HG03064 (cell line): ENCODE data around the gene TCF7L2.

Experiments used
- ATAC-seq: cut with Tn5 transposase; IDR thresholded peaks from one replicate; pipeline ENCODE4 v1.9.1; 2021; ENCODE audit warnings: low read depth; ENCODE audit not compliant: unreplicated experiment

Gene TCF7L2

DNA sequence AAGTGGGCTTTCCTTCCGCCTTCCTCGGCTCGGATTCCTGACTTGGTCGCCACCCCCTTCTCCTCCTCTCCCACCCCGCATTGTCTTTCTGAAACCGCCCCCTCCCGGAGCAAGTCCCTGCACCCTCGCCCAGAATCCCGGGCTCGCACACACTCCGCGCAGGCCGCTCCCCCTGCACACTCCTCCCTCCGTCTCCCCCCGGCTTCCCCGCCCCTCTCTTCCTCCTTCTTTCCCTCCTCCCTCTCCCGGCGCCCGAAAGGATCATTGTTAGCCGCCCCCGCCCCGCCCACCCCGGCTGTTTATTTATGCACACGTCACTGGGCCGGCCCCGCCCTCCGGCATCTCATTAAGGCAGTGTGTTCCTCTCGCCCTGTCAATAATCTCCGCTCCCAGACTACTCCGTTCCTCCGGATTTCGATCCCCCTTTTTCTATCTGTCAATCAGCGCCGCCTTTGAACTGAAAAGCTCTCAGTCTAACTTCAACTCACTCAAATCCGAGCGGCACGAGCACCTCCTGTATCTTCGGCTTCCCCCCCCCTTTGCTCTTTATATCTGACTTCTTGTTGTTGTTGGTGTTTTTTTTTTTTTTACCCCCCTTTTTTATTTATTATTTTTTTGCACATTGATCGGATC lies at the start of gene TCF7L2:
TSS of gene TCF7L2 (plus strand) at position 373 of the 633 bp plus-strand sequence. CDS start 510 bp downstream, outside the sequence.
- ATAC-seq: no peak

DNA sequence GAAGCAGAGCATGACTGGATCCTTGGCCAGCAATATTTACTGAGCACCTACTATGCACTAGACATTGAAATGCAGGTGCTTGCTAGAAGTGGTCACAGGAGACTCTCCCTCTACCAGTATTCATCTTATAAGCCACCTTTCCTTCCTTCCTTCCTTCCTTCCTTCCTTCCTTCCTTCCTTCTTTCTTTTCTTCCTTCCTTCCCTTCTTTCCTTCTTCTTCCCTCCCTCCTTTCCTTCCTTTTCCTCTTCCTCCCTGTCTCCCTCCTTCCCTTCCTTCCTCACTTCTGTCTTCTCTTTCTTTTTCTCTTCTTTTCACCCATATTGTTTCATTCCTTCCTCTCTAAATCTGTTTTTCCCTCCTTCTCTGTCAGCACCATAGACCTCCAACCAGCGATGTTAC lies 47.3 kb upstream of the TCF7L2 start:
- no peak for ATAC-seq

DNA sequence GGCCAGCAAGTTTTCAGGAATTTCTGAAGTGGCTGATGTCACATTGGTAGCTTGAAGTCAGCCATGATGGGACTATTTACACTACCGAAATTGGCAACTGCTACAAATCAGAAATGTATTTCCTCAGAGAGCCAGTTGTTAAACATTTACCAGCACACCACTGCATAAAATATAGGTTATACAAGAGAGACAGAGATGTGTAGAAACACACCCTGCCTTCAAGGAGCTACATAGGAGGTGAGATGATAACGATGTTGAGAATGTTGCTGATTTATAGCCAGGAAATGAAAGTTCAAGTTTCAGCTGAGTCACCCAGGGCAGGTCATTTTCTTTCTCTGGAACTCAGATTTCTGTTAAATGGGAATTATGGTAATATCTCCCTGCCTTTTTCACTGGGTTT lies 46.0 kb upstream of the TCF7L2 start:
- ATAC-seq: no peak

DNA sequence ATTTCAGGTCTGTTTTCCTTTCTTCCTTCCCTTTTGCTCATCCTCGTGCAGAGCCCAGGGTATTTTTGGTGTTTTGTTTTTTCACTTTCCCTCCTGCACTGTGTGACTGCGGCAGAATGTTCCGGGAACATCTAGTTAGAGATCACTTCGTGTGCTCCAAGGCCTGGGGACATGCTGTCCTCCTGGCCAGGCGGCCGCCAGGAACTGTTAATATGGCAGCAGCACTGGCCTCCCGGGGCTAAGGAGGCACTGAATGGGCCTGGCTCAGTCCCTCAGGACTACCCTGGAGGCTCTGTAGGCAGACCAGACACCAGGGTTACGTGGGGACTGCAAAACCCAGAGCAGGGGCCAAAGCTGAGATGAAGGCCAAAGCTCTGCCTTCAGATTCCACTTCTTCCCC lies 43.1 kb upstream of the TCF7L2 start:
- ATAC-seq: no peak

DNA sequence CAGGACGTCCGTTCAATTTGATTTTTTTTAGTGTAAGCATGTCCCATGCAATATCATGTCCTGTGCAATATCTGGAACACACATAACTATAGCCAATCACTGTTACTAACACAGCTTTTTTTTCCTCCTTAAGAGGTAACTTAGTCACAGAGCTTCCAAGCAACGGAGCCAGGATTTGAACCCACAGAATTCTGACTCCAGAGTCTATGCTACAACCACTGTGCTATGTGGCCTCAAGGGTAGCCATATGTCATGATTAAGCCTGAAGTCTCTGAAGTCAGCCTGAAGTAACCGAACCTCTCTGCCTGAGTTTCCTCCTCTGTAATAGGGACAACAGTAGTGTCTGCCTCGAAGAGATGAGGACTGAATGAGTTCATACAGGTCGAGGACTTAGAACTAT lies 42.2 kb upstream of the TCF7L2 start:
- ATAC-seq: no peak

DNA sequence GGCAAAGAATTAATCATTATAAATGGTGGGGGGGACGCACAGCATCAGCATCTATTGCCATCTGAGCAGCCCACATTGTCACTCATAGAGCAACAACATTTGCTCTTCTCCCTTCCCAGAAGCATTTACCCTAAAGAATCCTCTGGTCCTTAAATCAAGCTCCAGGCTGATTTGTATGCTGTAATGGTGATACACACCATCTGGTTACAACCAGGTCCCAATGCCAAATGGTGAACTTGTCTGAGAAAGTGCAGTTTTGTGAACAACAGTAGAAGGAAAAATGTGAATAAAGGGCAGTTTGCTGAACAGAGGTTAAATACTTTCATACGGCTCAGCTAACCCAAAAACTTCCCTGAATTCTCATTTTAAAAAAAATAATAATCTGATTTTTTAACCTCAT lies 38.8 kb upstream of the TCF7L2 start:
- ATAC-seq: no peak

DNA sequence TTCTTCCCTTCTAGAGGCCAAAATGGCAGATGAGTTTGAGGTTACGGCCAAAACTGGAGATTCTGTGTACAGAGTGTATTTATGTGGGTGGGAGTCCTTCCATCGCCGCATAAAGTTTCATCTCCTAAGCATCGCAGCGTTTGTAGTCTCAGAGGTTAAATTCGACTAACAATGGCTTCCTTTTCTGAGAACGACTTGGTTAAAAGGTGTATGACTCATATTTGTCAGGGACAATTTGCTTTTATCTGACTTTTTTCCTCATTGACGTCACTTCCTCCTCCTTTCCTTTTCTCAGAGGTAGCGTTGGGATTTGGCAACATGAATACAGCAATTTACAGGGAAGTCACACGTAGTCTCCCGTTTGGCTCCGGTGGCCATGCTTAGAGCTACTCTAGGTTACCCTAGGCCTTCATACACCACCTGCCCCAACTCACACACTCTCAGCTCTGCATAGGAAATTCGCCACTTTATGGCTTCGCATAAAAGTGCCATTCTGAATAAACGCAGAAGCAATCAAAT lies 37.6 kb upstream of the TCF7L2 start:
- ATAC-seq: no peak

DNA sequence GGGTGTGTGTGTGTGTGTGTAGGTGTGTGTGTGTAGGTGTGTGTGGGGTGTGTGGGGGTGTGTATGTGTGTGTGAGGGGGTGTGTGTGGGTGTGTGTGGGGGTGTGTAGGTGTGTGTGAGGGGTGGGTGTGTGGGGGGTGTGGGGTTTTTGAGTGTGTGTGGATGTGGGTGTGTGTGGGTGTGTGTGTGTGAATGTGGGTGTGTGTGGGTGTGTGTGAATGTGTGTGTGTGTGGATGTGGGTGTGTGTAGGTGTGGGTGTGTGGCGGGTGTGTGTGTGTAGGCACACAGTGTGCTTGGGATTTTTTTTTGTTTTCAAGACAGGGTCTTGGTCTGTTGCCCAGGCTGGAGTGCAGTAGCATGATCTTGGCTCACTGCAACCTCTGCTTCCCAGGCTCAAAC lies 36.8 kb upstream of the TCF7L2 start:
- no peak for ATAC-seq

DNA sequence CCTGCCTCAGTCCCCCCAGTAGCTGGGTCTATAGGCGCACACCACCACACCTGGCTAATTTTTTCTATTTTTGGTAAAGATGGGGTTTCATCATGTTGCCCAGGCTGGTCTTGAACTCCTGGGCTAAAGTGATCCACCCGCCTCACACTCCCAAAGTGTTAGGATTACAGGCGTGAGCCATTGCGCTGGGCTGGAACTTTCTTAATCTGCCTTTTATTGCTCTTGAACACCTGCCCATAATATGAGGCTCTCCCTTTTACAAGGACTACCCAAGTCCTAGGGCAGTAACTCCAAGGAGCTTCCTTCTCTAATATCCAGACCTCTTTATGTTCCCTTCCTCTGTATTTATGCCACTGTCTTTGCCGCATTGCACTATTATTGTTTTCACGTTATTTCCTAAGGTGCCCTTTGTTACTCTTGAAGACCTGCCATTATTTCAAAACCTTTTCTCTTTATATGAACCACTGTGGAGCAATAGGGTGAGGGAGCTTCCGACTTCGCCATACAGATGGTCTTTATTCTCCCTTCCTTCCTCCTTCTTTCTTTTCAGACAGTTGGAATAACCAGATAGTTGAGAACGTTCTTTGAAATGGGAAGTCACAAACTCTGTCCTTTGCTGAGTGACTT lies 36.3 kb upstream of the TCF7L2 start:
- no peak for ATAC-seq

DNA sequence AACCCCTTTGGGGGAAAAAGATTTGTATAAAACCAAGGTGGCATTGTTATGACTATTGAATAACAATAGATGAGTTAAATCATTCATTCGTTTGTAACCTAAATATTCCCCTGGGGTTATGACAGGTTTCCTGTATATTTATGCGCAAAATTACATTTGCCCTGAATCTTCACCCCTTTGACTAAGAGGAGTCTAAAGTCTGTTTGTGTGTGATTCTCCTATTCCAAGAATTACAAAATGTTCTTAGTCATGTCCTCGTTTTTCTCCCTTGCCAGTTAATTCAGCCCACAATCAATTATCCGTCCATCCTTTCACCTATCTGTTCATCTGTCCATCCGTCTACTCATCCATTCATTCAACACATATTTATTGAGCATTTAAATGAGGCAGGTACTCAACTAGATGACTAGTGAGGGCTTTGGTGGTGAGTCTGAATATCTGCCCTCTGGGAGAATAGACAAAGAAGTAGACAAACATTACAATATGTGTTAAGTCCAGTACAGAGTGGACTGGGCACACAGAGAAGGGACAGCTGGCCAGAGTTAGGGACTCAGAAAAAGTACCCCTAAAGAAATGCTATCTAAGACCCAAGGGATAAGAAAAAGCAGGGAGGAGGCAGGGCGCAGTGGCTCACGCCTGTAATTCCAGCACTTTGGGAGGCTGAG lies 35.6 kb upstream of the TCF7L2 start:
- ATAC-seq: no peak

DNA sequence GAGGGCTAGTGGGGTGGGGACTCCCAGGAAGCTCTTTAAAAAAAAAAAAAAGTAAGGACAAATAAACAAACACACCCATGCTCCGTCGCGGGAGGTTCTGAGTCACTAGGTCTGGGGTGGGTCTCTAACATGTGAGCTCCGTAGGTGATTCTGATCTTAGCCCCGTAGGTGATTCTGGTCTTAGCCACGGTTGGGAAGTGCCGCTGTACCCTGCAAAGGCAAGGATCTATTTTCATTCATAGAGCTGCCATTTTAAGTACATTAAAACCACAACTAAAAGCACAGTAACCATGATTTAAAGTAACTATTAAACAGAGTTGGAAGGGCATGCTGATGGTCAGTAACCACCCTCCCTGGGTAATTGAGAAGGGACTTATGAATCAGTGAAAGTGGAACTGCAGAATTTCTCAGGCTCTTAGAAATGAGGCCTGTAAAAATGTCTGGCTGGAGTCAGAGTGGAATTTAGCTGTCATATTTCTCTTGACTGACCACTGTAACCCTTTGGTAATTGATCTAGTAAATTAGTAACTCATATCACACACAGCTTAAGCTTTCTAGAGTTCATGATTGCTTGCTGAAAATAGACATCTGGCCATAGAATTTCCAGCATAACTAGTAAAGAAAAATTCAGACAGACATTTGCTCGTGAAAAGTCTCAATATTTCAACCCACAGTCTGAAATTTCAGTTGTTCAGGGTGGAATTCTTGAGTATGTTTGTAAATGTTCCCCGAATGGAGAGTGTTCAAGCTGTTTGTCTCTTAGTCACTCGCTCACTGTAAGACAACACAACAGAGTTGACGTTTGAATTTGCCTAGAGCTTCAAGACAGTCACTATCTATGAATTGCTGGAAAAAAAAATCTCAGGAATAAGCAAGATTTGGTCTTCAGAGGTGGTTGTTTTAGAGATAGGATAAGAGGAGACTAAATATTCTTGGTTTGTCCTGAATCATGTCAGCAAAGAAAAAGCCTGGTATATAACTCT lies 34.2 kb upstream of the TCF7L2 start:
- ATAC-seq: no peak

DNA sequence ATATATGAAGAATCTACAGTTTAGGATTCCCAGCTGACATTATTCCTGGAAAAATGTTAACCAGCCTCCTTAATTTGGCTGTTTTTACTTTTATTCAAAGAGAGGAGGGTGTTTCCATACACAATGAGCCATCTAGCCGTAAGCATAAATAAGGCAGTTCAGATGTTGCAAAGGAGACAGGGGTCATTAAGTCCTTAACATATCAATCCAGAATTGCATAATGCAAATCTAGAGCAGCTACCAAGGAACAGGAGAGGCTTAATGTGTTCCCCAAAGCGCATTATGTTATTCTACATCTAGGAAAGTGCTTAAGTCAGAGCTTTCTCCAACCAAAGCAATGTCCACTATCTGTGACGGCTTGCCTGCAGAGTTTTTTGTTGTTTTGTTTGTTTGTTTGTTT lies 32.4 kb upstream of the TCF7L2 start:
- no peak for ATAC-seq

DNA sequence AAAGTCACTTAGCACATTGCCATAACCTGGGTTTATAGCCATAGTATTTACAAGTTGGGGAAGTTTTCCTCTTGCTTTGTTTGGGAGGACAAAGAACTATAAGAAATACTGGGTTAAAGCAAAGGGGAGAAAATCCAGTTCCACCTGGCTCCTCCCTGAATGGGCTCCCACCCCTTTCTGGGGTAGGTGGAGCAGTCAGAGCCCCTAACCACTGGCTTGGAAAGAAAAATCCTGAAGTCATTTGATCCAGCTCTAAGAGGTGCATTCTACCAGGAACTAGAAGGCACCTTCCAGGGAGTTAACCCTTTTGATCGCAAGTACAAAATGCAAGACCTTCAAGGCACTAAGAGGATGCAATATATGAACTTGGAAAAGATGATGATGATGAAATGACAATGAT lies 31.3 kb upstream of the TCF7L2 start:
- ATAC-seq: no peak

DNA sequence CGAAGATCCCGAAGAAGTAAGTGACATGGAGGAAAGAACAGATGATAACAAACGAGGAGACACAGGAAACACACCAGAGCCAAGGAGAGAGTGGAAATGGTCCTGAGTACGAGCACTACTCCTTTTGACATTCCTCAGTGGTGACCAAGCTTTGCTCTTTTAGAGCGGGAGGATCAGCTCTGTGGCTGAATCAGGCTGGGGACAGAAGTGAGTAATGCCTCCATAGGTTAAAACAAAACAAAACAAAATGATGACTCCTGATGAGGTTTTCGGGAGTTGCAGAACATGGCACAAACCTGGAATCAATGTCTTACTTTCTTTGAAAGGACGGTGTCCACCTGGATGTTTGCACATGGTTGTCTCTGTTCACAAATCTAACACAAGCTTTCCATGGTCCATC lies 30.3 kb upstream of the TCF7L2 start:
- ATAC-seq: no peak

DNA sequence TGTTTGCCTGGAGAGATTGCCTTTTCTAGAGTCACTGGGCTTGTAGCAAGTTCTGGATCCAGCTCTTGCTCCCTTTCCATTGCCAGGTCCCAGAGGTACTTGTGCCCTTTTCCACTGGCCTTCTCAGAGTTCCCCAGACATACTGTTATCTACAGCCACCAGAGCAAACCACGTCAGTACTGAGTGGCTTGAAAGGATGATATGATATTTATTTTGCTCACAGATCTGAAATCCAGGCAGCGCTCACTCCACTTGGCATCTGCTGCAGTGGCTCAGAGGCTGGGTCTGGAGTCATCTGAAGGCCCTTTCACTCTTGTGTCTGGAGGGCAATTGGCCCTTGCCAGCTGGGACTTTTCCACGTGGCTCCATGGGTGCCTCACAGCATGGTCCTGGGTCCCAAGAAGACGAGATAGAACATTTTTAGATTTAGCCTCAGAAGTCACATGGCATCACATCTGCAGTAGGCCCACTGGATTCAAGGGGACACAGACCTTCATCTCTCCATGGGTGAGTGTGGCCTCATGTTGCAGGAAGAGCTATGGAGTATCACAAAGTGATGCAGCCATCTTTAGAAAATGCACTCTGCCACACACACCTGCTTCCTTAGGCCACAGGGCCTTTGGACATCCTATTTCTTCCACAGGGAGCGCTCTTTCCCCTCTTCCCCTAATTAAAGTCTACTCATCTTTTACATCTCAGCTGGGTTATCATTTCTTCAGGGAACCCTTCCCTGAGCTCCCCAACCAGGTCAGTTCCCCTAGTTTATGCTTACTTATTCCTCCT lies 22.9 kb upstream of the TCF7L2 start:
- no peak for ATAC-seq

DNA sequence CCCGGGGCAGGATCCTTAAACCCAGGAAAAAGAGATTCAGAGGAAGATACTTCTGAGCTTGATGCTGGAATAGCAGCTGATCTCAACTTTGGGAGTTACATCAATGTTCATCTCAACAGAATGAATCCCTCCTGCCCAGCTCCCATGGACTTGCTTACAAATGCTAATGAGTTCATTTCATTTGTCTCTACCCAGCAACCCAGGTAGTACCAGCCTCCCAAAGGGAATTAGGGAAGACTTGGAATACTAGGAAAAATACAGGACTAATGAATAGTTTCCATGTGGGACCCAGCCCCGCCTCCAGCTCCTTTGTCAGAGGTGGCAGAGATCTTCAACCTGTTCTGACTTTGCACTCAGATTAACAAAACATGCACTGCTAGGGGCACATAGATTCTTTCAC lies 22.1 kb upstream of the TCF7L2 start:
- no peak for ATAC-seq

DNA sequence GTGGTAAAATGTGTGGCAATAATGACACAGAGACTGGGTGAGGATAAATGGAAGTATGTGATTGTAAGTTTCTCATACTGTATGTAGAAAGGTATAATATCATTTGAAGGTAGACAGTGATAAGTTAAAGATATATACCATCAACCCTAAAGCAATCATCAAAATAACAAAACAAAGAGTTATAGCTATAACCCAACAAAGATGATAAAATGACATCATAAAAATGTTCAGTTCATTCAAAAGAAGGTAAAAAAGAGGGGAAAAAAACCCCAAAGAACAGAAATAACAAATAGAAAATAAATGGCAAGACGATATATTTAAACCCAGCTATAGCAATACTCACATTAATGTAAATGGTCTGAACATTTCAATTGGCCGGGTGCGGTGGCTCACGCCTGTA lies 17.4 kb upstream of the TCF7L2 start:
- no peak for ATAC-seq

DNA sequence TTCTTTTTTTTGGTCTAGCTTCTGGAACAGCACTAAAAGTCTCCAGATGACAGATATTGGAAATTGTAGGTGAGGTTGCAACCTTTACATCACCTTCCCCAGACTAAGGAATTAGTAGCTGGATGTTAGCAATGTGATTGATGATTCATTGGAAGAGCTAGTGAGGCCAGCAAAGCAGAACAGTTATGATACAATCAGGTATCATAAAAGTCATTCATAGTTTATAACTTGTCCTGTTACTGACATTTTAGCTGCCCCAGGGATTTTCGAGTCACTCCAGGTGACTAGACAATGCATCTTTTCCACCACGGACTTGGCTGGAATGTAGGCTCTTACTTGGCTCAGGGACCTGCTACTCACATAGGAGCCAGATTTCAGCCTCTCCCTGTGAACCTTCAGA lies 15.9 kb upstream of the TCF7L2 start:
- no peak for ATAC-seq

DNA sequence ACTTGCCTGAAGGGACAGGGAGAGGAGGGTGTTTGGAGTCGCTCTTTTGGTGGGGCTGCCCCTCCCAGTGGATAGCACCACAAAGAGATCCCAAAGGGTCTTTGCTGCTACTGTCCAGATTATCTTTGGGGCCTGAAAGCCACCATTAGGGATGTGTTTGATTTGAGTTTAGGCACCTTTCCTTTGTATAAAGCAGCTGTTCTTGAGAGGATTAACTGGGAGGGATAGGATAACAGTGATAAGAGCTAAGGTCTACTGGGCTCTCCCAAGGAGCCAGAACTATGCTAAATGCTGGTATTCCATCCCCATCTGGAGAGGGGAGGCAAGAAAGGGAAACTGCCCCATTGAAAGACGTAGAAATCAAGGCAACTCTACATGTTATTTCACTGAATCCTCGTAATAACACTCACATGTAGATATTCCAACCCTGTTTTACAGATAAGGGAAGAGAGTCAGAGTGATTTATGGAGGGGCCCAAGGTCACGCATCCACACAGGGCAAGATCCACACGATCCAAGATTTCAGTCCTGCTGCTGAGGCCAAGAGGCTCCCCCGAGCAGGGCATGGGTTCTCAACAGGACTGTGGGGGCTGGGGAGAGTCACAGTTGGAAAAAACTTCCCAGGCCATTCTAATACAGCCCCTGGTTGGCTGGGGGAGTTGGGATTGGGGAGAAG lies 11.1 kb upstream of the TCF7L2 start:
- ATAC-seq: no peak
